IMR-90 (cell line): ENCODE results near the gene KIAA1614.

Experiments
- CTCF ChIP-seq: conservative IDR thresholded peaks from 2 replicates; pipeline ENCODE4 v1.5.1; 2012; ENCODE audit warnings: mild to moderate bottlenecking, low read depth, low read length, improper control_type of control experiment
- POLR2A ChIP-seq: IDR thresholded peaks from 2 replicates; pipeline ENCODE4 v1.6.1; 2012; ENCODE audit warnings: mild to moderate bottlenecking, low read depth, low read length
- USF2 ChIP-seq: fragments of 150-350 bp; IDR thresholded peaks from 2 replicates; pipeline ENCODE4 v1.6.1; 2017; ENCODE audit warnings: mild to moderate bottlenecking, antibody characterized with exemption, low read length, low read depth

- TF ChIP-seq USF2, result no peak
- no peak for TF ChIP-seq POLR2A
- TF ChIP-seq CTCF, result no peak
Observed at GRCh38 chr1:180908074-180908765, 4.5 kb upstream of the KIAA1614 start.
